Measurements from ENCODE around the gene MYO3B.

The MYO3B gene

GRCh38 chr2:170484552-170484951 lies 306.6 kb downstream of the MYO3B start:
- CTCF ChIA-PET: interaction anchor here (1.2 kb wide), 1 partner anchor 329 kb away, joined by 3 read pairs; no protein-coding TSS in a partner anchor
- no peak for TF ChIP-seq CTCF (IDR thresholded peaks at IDR 0.05; ENCODE audit: control extremely low read depth, extremely low read depth, low read depth, missing control alignments)
- POLR2A ChIA-PET: no interaction called here
- no peak for DNase-seq (ENCODE audit: extremely low spot score)

GRCh38 chr2:170485254-170486026 lies 307.5 kb downstream of the MYO3B start:
- TF ChIP-seq CTCF (IDR thresholded peaks at IDR 0.05; ENCODE audit: control extremely low read depth, extremely low read depth, low read depth, missing control alignments): no peak
- ChIA-PET POLR2A (no interaction called here), CTCF (no interaction called here)
- DNase-seq (ENCODE audit: extremely low spot score): no peak

- POLR2A ChIA-PET: no interaction called here
- no peak for DNase-seq (ENCODE audit: extremely low spot score)
- CTCF ChIA-PET: interaction anchor here (0.9 to 1.6 kb wide), 3 partner anchors 12 to 385 kb away, joined by 3 read pairs; no protein-coding TSS in a partner anchor
- TF ChIP-seq CTCF (IDR thresholded peaks at IDR 0.05; ENCODE audit: control extremely low read depth, extremely low read depth, low read depth, missing control alignments): no peak
These were observed 308.8 kb downstream of the MYO3B start for GRCh38 chr2:170486730-170487129.

- CTCF ChIA-PET: no interaction called here
These were observed 310.9 kb downstream of the MYO3B start for GRCh38 chr2:170488807-170489206.

GRCh38 chr2:170492010-170492409 lies 314.1 kb downstream of the MYO3B start:
- ChIA-PET CTCF (no interaction called here), POLR2A (no interaction called here)
- DNase-seq (ENCODE audit: extremely low spot score): no peak
- TF ChIP-seq CTCF (IDR thresholded peaks at IDR 0.05; ENCODE audit: control extremely low read depth, extremely low read depth, low read depth, missing control alignments): no peak

More at GRCh38 chr2:170488807-170489206, 310.9 kb downstream of the MYO3B start:
- DNase-seq (ENCODE audit: extremely low spot score): no peak
- TF ChIP-seq CTCF (IDR thresholded peaks at IDR 0.05; ENCODE audit: control extremely low read depth, extremely low read depth, low read depth, missing control alignments): no peak
- POLR2A ChIA-PET: no interaction called here

GRCh38 chr2:170493426-170494097 lies 315.6 kb downstream of the MYO3B start:
- CTCF ChIA-PET: interaction anchor here (1.3 kb wide), 1 partner anchor 18 kb away, joined by 3 read pairs; no protein-coding TSS in a partner anchor
- no peak for TF ChIP-seq CTCF (IDR thresholded peaks at IDR 0.05; ENCODE audit: control extremely low read depth, extremely low read depth, low read depth, missing control alignments)
- POLR2A ChIA-PET: no interaction called here
- no peak for DNase-seq (ENCODE audit: extremely low spot score)
